PC-9 (cell line): ENCODE data around the gene ALDH3A1. TPM values are rescaled to one million over a fixed set of nuclear protein-coding genes. Genes with fewer than 3 reads are reported as not detected.

Experiments used
- BruUV-seq: library from RNA; stranded (reverse); fragments of 400-500 nt; replicated peaks from 2 replicates; lab custom pipeline; 2021; lab: Mats Ljungman, UMichigan
- CTCF ChIA-PET: fragments of 300-600 bp; sonication (Branson Sonifier 250); formaldehyde crosslinking; loops from one replicate; lab custom pipeline; 2022; ENCODE audit warnings: antibody characterized with exemption; lab: Charles Lee
- POLR2A ChIA-PET: fragments of 300-600 bp; sonication (Branson Sonifier 250); formaldehyde crosslinking; loops from one replicate; lab custom pipeline; 2022; ENCODE audit warnings: antibody characterized with exemption; ENCODE audit not compliant: unreplicated experiment; lab: Charles Lee
- DNase-seq, 2 experiments: peaks; one replicate each; pipeline versions ENCODE4 v3.0.0 to v3.0.0-alpha.2; 2015 to 2022; ENCODE audit warnings: mixed read lengths in 1 of 2
- H2AFZ ChIP-seq: fragments of 200-600 bp; sonication (generic); 2 replicates; pipeline ENCODE4 v1.8.1; 2017; ENCODE audit warnings: antibody characterized with exemption
- H3F3A ChIP-seq: fragments of 200-600 bp; sonication (generic); 2 replicates; pipeline ENCODE4 v1.8.1; 2017; ENCODE audit warnings: antibody characterized with exemption, mild to moderate bottlenecking, low read depth; ENCODE audit not compliant: insufficient read depth
- H3K27ac ChIP-seq: fragments of 200-600 bp; sonication (generic); 2 replicates; pipeline ENCODE4 v1.6.1; 2016; ENCODE audit warnings: mixed run types
- H3K27me3 ChIP-seq: fragments of 200-600 bp; sonication (generic); 2 replicates; pipeline ENCODE4 v1.6.1; 2016; ENCODE audit warnings: low read depth, mixed run types; ENCODE audit not compliant: insufficient read depth
- H3K36me3 ChIP-seq: fragments of 200-600 bp; sonication (generic); 2 replicates; pipeline ENCODE4 v1.6.1; 2016; ENCODE audit warnings: low read depth, mixed run types
- H3K4me1 ChIP-seq: fragments of 200-600 bp; sonication (generic); replicated peaks from 2 replicates; pipeline ENCODE4 v1.6.1; 2016; ENCODE audit warnings: mixed run types; ENCODE audit not compliant: insufficient read depth
- H3K4me2 ChIP-seq: fragments of 200-600 bp; sonication (generic); 2 replicates; pipeline ENCODE4 v1.6.1; 2017; ENCODE audit warnings: mixed run types
- H3K4me3 ChIP-seq: fragments of 200-600 bp; sonication (generic); 2 replicates; pipeline ENCODE4 v1.6.1; 2016; ENCODE audit warnings: mixed run types
- H3K79me2 ChIP-seq: fragments of 200-600 bp; sonication (generic); 2 replicates; pipeline ENCODE4 v1.6.1; 2017; ENCODE audit warnings: low read depth, mixed run types
- H3K9me2 ChIP-seq: fragments of 200-600 bp; sonication (generic); 2 replicates; pipeline ENCODE4 v1.8.1; 2017; ENCODE audit warnings: mild to moderate bottlenecking; ENCODE audit not compliant: insufficient read depth
- H3K9me3 ChIP-seq: fragments of 200-600 bp; sonication (generic); 2 replicates; pipeline ENCODE4 v1.8.1; 2016; ENCODE audit warnings: low read depth; ENCODE audit not compliant: insufficient read depth
- H4K20me1 ChIP-seq: fragments of 200-600 bp; sonication (generic); 2 replicates; pipeline ENCODE4 v1.8.1; 2017; ENCODE audit not compliant: insufficient read depth
- EZH2 ChIP-seq: fragments of 200-600 bp; sonication (generic); IDR thresholded peaks from 2 replicates; pipeline ENCODE4 v1.8.0; 2017; ENCODE audit warnings: antibody characterized with exemption, low read depth
- intact Hi-C: fragments of 100-400 bp; cut with micrococcal nuclease; formaldehyde crosslinking; loops from one replicate; pipeline ENCODE4 v1.10.0; 2022; ENCODE audit not compliant: unreplicated experiment
- total RNA-seq: library from RNA; stranded (reverse); gene quantifications from 2 replicates; pipeline ENCODE4 v1.2.3, GENCODE V29; 2021
- TF ChIP-seq, protein P1 (sequence below): fragments of 200-600 bp; sonication (generic); conservative IDR thresholded peaks from 2 replicates; pipeline ENCODE4 v1.6.1; 2017; ENCODE audit warnings: mixed run types, antibody characterized with exemption, mild to moderate bottlenecking, moderate library complexity

The ALDH3A1 gene
- total RNA-seq, 1 experiment from 2014 or later, result 1,620 TPM

DNA sequence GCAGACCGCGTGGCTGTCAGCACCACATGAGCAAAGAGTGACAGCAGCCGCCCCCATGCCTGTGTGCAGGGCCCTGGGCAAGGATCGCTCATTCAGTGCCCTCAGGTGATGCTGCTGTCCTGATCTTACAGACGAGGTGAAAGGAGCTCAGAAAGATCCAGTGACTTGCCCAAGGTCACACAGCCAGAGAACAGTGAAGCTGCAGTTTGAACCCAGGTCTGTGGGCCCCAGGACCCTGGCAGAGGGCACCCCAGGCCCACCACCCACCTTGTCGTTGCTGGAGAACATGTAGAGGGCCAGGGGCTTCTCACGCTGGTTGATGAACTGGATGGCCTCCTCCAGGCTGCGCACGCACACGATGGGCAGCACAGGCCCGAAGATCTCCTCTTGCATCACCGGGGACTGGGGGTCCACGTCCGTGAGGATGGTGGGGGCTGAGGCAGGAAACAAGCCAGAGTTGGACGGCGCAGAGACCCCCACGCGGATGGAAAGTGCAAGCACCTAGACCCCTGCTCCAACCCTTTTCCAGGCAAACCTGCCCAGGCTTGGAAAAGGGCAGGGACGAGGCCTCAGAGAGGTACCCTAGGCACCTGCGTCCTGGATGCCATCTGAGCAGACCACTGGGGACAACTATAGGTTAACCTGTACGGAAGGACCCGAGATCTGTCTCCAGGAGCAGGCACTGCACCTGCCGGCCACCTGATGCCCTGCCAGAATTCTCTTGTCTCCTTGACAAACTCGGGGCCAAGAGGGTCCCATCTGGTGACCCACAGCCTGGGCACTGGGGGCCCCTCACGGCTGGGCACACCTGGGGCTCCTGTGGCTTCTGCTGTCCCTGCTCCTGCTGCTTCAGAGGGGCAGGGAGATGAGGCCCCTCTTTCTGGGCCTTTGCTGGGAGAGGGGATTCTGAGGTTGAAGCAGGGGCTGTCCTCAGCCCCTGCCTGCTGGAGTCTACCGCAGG, 8.6 kb downstream of the ALDH3A1 start:
- Histone ChIP-seq H4K20me1 (no peaks in the 10 kb centered on the region), H3K36me3 (peaks cover 3% of the 10 kb centered on the region; the same call in 1 of the 2 replicates), H3K27me3 (no peaks in the 10 kb centered on the region), H3K4me1 (peaks cover 8% of the 10 kb centered on the region), H3K4me3 (no peak overlapping the region), H3K27ac (no peak overlapping the region), H3K4me2 (no peak overlapping the region), H2AFZ (no peak overlapping the region), H3K79me2 (no peaks in the 10 kb centered on the region; the same call in 1 of the 2 replicates), H3K9me3 (no peaks in the 10 kb centered on the region), H3K9me2 (no peaks in the 10 kb centered on the region), H3F3A (peaks cover 38% of the 10 kb centered on the region)
- POLR2A ChIA-PET, result no interaction called here
- no peak for DNase-seq
- intact Hi-C loops, result no loop called here
- CTCF ChIA-PET, result no interaction called here
- no peak for TF ChIP-seq EZH2
- TF ChIP-seq, protein P1, sequence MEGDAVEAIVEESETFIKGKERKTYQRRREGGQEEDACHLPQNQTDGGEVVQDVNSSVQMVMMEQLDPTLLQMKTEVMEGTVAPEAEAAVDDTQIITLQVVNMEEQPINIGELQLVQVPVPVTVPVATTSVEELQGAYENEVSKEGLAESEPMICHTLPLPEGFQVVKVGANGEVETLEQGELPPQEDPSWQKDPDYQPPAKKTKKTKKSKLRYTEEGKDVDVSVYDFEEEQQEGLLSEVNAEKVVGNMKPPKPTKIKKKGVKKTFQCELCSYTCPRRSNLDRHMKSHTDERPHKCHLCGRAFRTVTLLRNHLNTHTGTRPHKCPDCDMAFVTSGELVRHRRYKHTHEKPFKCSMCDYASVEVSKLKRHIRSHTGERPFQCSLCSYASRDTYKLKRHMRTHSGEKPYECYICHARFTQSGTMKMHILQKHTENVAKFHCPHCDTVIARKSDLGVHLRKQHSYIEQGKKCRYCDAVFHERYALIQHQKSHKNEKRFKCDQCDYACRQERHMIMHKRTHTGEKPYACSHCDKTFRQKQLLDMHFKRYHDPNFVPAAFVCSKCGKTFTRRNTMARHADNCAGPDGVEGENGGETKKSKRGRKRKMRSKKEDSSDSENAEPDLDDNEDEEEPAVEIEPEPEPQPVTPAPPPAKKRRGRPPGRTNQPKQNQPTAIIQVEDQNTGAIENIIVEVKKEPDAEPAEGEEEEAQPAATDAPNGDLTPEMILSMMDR, result no peak
- no TSS peak for BruUV-seq

DNA sequence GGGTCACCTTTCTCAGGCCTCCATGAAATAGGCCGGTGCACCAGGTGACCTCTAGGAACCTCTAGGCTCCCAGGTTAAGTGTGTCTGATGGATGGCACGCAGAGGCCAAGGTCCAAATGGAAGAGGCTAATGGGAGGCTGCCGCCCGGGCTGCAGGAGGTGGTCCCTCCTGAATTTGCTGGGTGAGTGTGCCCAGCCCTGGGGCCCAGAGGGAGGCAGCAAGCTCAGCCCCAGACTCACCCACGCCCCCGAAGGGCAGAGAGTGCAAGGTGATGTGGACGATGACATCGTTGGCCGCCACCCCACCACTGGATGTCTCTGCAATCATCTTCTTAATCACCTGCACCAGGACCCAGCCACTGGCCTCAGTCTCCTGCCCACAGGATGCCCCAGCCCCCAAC, 9.3 kb downstream of the ALDH3A1 start:
- H3F3A ChIP-seq, result peaks cover 38% of the 10 kb centered on the region
- intact Hi-C loops, result no loop called here
- peaks cover 3% of the 10 kb centered on the region; the same call in 1 of the 2 replicates for H3K36me3 ChIP-seq
- no peak overlapping the region for H2AFZ ChIP-seq
- H3K4me1 ChIP-seq, result peaks cover 16% of the 10 kb centered on the region
- no peaks in the 10 kb centered on the region; the same call in 1 of the 2 replicates for H3K79me2 ChIP-seq
- H4K20me1 ChIP-seq, result no peaks in the 10 kb centered on the region
- no peak overlapping the region for H3K27ac ChIP-seq
- H3K4me2 ChIP-seq, result no peak overlapping the region
- ChIA-PET CTCF (no interaction called here), POLR2A (no interaction called here)
- DNase-seq, result no peak
- no peaks in the 10 kb centered on the region for H3K9me3 ChIP-seq
- H3K9me2 ChIP-seq, result no peaks in the 10 kb centered on the region
- TF ChIP-seq EZH2, result no peak
- TF ChIP-seq, protein P1, result no peak
- no TSS peak for BruUV-seq
- H3K27me3 ChIP-seq, result no peaks in the 10 kb centered on the region
- no peak overlapping the region for H3K4me3 ChIP-seq

DNA sequence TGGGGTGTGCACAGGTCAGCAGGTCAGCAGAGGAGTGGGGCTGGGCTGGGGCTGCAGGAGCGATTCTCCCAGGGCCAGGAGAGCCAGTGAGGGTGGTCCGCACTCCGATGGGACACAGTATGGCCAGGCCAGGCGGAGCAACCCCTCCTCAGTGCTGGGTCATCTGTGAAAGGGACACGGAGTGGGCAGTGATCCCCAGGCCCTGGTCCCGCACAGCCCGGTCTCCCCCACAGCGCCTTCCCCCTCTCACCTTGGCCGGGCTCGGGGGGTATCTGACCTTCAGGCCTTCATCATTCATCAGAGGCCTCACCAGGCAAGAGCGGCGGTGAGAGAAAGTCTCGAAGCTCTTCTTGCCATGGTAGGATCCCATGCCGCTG, 10.0 kb downstream of the ALDH3A1 start:
- peaks cover 3% of the 10 kb centered on the region; the same call in 1 of the 2 replicates for H3K36me3 ChIP-seq
- no peak for DNase-seq
- H3K27me3 ChIP-seq, result no peaks in the 10 kb centered on the region
- no peak overlapping the region for H2AFZ ChIP-seq
- no peak overlapping the region for H3K4me2 ChIP-seq
- TF ChIP-seq, protein P1, result no peak
- TF ChIP-seq EZH2, result no peak
- CTCF ChIA-PET, result no interaction called here
- BruUV-seq, result TSS peak; percentile 35
- H3K9me3 ChIP-seq, result no peaks in the 10 kb centered on the region
- H3K4me1 ChIP-seq, result peaks cover 16% of the 10 kb centered on the region
- H3K79me2 ChIP-seq, result no peaks in the 10 kb centered on the region
- no peak overlapping the region for H3K4me3 ChIP-seq
- no peaks in the 10 kb centered on the region for H3K9me2 ChIP-seq
- H4K20me1 ChIP-seq, result no peaks in the 10 kb centered on the region
- intact Hi-C loops, result no loop called here
- H3F3A ChIP-seq, result peaks cover 38% of the 10 kb centered on the region
- H3K27ac ChIP-seq, result no peak overlapping the region
- POLR2A ChIA-PET, result no interaction called here
